ENCODE results near the gene CCDC93. TPM values are rescaled to one million over a fixed set of nuclear protein-coding genes. Genes with fewer than 3 reads are reported as not detected.

CCDC93 gene
- total RNA-seq, 1 donor from 2014 or later, result 18.2 TPM

GRCh38 chr2:118032169-118033013 lies 18.5 kb upstream of the CCDC93 start:
- no peak for DNase-seq (ENCODE audit: extremely low spot score in 2 of 2)
- Histone ChIP-seq H3K27me3 (no peaks in the 10 kb centered on the region), H3K36me3 (no peaks in the 10 kb centered on the region), H3K4me1 (no peaks in the 10 kb centered on the region), H3K9me3 (no peaks in the 10 kb centered on the region), H3K4me3 (no peak overlapping the region), H3K27ac (no peak overlapping the region)
- TF ChIP-seq POLR2A (IDR thresholded peaks at IDR 0.05), result no peak
- TF ChIP-seq POLR2AphosphoS5 (IDR thresholded peaks at IDR 0.05; ENCODE audit: insufficient read depth in 1 of 2, low read depth in 1 of 2), result no peak
- peak; percentile 40 to 61 (median 41) for TF ChIP-seq CTCF (IDR thresholded peaks at IDR 0.05)
- intact Hi-C loops (cut with DNase I), result no loop called here

GRCh38 chr2:118031566-118031965 lies 17.7 kb upstream of the CCDC93 start:
- H3K36me3 ChIP-seq, result no peaks in the 10 kb centered on the region
- no peak overlapping the region for H3K4me3 ChIP-seq
- H3K4me1 ChIP-seq, result no peaks in the 10 kb centered on the region
- TF ChIP-seq POLR2AphosphoS5 (IDR thresholded peaks at IDR 0.05; ENCODE audit: insufficient read depth in 1 of 2, low read depth in 1 of 2) (no peak), CTCF (IDR thresholded peaks at IDR 0.05) (no peak), POLR2A (IDR thresholded peaks at IDR 0.05) (no peak)
- no peaks in the 10 kb centered on the region for H3K27me3 ChIP-seq
- no peaks in the 10 kb centered on the region for H3K9me3 ChIP-seq
- no peak overlapping the region for H3K27ac ChIP-seq
- no peak for DNase-seq (ENCODE audit: extremely low spot score in 2 of 2)
- intact Hi-C loops (cut with DNase I), result no loop called here

- intact Hi-C loops (cut with DNase I), result no loop called here
- H3K27ac ChIP-seq, result no peak overlapping the region
- no peak for DNase-seq (ENCODE audit: extremely low spot score in 2 of 2)
- H3K4me3 ChIP-seq, result no peak overlapping the region
- no peaks in the 10 kb centered on the region for H3K9me3 ChIP-seq
- H3K36me3 ChIP-seq, result no peaks in the 10 kb centered on the region
- H3K27me3 ChIP-seq, result no peaks in the 10 kb centered on the region
- TF ChIP-seq POLR2A (IDR thresholded peaks at IDR 0.05) (no peak), CTCF (IDR thresholded peaks at IDR 0.05) (no peak), POLR2AphosphoS5 (IDR thresholded peaks at IDR 0.05; ENCODE audit: insufficient read depth in 1 of 2, low read depth in 1 of 2) (no peak)
- no peaks in the 10 kb centered on the region for H3K4me1 ChIP-seq
These were observed 15.2 kb upstream of the CCDC93 start for GRCh38 chr2:118029025-118029424.

- no peak overlapping the region for H3K27ac ChIP-seq
These were observed 7.5 kb upstream of the CCDC93 start for GRCh38 chr2:118021356-118021755.

More at GRCh38 chr2:118021356-118021755, 7.5 kb upstream of the CCDC93 start:
- no peaks in the 10 kb centered on the region for H3K9me3 ChIP-seq
- intact Hi-C loops (cut with DNase I), result no loop called here
- no peak overlapping the region for H3K4me3 ChIP-seq
- H3K36me3 ChIP-seq, result no peaks in the 10 kb centered on the region
- H3K27me3 ChIP-seq, result no peaks in the 10 kb centered on the region
- no peak for DNase-seq (ENCODE audit: extremely low spot score in 2 of 2)
- TF ChIP-seq POLR2AphosphoS5 (IDR thresholded peaks at IDR 0.05; ENCODE audit: insufficient read depth in 1 of 2, low read depth in 1 of 2), result no peak
- no peak for TF ChIP-seq POLR2A (IDR thresholded peaks at IDR 0.05)
- TF ChIP-seq CTCF (IDR thresholded peaks at IDR 0.05), result no peak
- no peaks in the 10 kb centered on the region for H3K4me1 ChIP-seq

All from vagina (tissue), 2 donors.